Nephron progenitor cell (in vitro differentiated cells): ENCODE results near the gene WFDC11.
"Not testable (repeated sequence)": the region's sequence is repeated elsewhere in the genome, so short reads cannot be mapped to it uniquely, and the experiment has no call there.

Experiments
- DNase-seq: peaks from one replicate; pipeline ENCODE4 v3.0.0; 2021
- H3K27ac Mint-ChIP-seq: 2 replicates; pipeline ENCODE4 v1.8.0; 2021; ENCODE audit warnings: mild to moderate bottlenecking, moderate library complexity, mixed read lengths
- H3K27me3 Mint-ChIP-seq: 2 replicates; pipeline ENCODE4 v1.8.0; 2021; ENCODE audit warnings: mild to moderate bottlenecking, low read depth, mixed read lengths; ENCODE audit not compliant: poor library complexity
- H3K36me3 Mint-ChIP-seq: 2 replicates; pipeline ENCODE4 v1.8.0; 2021; ENCODE audit warnings: low read depth, mixed read lengths
- H3K4me1 Mint-ChIP-seq: 2 replicates; pipeline ENCODE4 v1.8.0; 2021; ENCODE audit warnings: mixed read lengths
- H3K4me3 Mint-ChIP-seq: 2 replicates; pipeline ENCODE4 v1.8.0; 2021; ENCODE audit warnings: mild to moderate bottlenecking, moderate library complexity, mixed read lengths
- H3K9me3 Mint-ChIP-seq: 2 replicates; pipeline ENCODE4 v1.8.0; 2021; ENCODE audit warnings: mild to moderate bottlenecking, moderate library complexity, mixed read lengths
- CTCF ChIP-seq: fragments of 200-600 bp; sonication (generic); IDR thresholded peaks from 2 replicates; pipeline ENCODE4 v1.5.0; 2021; ENCODE audit warnings: antibody characterized with exemption

WFDC11 gene

GRCh38 chr20:45670139-45670538 is at the start of gene WFDC11:
Gene WFDC11 (minus strand): TSS chr20:45670239. CDS start chr20:45650600, 19,639 bp downstream.
- H3K4me1 Mint-ChIP-seq, result no peaks in the 10 kb centered on the region

GRCh38 chr20:45716141-45716688 is 46.2 kb upstream of the WFDC11 start:
- H3K4me1 Mint-ChIP-seq, DNase-seq, H3K36me3 Mint-ChIP-seq, H3K4me3 Mint-ChIP-seq, H3K27ac Mint-ChIP-seq: not testable (repeated sequence)
- peaks cover 14% of the 10 kb centered on the region for H3K27me3 Mint-ChIP-seq
- peaks cover 33% of the 10 kb centered on the region for H3K9me3 Mint-ChIP-seq

More at GRCh38 chr20:45670139-45670538, at the start of gene WFDC11:
- no peak within 1 kb of the TSS for H3K4me3 Mint-ChIP-seq
- TF ChIP-seq CTCF, result no peak
- H3K27ac Mint-ChIP-seq, result no peak within 1 kb of the TSS
- H3K36me3 Mint-ChIP-seq, result no peaks in the 10 kb centered on the region
- peaks cover 4% of the 10 kb centered on the region for H3K27me3 Mint-ChIP-seq
- H3K9me3 Mint-ChIP-seq, result peaks cover 22% of the 10 kb centered on the region
- DNase-seq, result no peak

- TF ChIP-seq CTCF, result no peak
- Mint-ChIP-seq H3K27me3 (peaks cover 18% of the 10 kb centered on the region), H3K4me3 (no peak within 1 kb of the TSS), H3K9me3 (peaks cover 4% of the 10 kb centered on the region), H3K27ac (no peak within 1 kb of the TSS), H3K36me3 (no peaks in the 10 kb centered on the region), H3K4me1 (no peaks in the 10 kb centered on the region)
- no peak for DNase-seq
These were observed 35.1 kb upstream of the WFDC11 start, which contains the start of gene WFDC10B for GRCh38 chr20:45704969-45705637. Gene WFDC10B (minus strand): TSS chr20:45705019. CDS start chr20:45685992, 19,027 bp downstream.

GRCh38 chr20:45701873-45702272 is 31.8 kb upstream of the WFDC11 start, which contains the start of gene WFDC13:
Gene WFDC13 (plus strand): TSS chr20:45702038. CDS start chr20:45702124, 86 bp downstream.
- Mint-ChIP-seq H3K27me3 (peaks cover 18% of the 10 kb centered on the region), H3K4me3 (no peak within 1 kb of the TSS), H3K27ac (no peak within 1 kb of the TSS), H3K36me3 (no peaks in the 10 kb centered on the region), H3K9me3 (no peaks in the 10 kb centered on the region), H3K4me1 (no peaks in the 10 kb centered on the region)
- DNase-seq, result no peak
- no peak for TF ChIP-seq CTCF

- peaks cover 15% of the 10 kb centered on the region for H3K27me3 Mint-ChIP-seq
- H3K27ac Mint-ChIP-seq, result no peak overlapping the region
- DNase-seq, result no peak
- no peaks in the 10 kb centered on the region for H3K9me3 Mint-ChIP-seq
- TF ChIP-seq CTCF, result no peak
- no peak overlapping the region for H3K4me3 Mint-ChIP-seq
- H3K36me3 Mint-ChIP-seq, result no peaks in the 10 kb centered on the region
- H3K4me1 Mint-ChIP-seq, result no peaks in the 10 kb centered on the region
These were observed 31.1 kb upstream of the WFDC11 start for GRCh38 chr20:45701104-45701503.

GRCh38 chr20:45695496-45695895 is 25.5 kb upstream of the WFDC11 start:
- no peak overlapping the region for H3K4me3 Mint-ChIP-seq
- no peaks in the 10 kb centered on the region for H3K27me3 Mint-ChIP-seq
- H3K4me1 Mint-ChIP-seq, result no peaks in the 10 kb centered on the region
- no peak for DNase-seq
- TF ChIP-seq CTCF, result no peak
- peaks cover 6% of the 10 kb centered on the region for H3K36me3 Mint-ChIP-seq
- no peak overlapping the region for H3K27ac Mint-ChIP-seq
- H3K9me3 Mint-ChIP-seq, result peaks cover 26% of the 10 kb centered on the region

- H3K36me3 Mint-ChIP-seq, H3K4me3 Mint-ChIP-seq, DNase-seq, H3K4me1 Mint-ChIP-seq, H3K27ac Mint-ChIP-seq, H3K27me3 Mint-ChIP-seq: not testable (repeated sequence)
- peaks cover 26% of the 10 kb centered on the region for H3K9me3 Mint-ChIP-seq
These were observed 23.3 kb upstream of the WFDC11 start for GRCh38 chr20:45693346-45693745.
